Psoas muscle (tissue), 8 donors: ENCODE data around the gene RPL19. TPM values are rescaled to one million over a fixed set of nuclear protein-coding genes. Genes with fewer than 3 reads are reported as not detected.
"Not testable (repeated sequence)": the region's sequence is repeated elsewhere in the genome, so short reads cannot be mapped to it uniquely, and the experiment has no call there.

Experiments used
- ATAC-seq, 4 donors: fragments of 200-7000 bp; cut with Tn5 transposase; one replicate each; pipeline ENCODE4 v1.9.1; 2020; ENCODE audit warnings: moderate library complexity in 3 of 4, mild to moderate bottlenecking in 2 of 4
- DNase-seq, 2 donors: peaks; one replicate each; pipeline ENCODE4 v3.0.0-alpha.2; 2020
- H3K27ac ChIP-seq: fragments of 200-600 bp; one replicate; pipeline ENCODE4 v1.8.0; 2022
- H3K27me3 ChIP-seq, 3 donors: fragments of 200-600 bp in 1 of 3; one replicate each; pipeline versions ENCODE4 v1.6.1 to v1.8.0; 2013 to 2022; ENCODE audit warnings: low read length in 2 of 3, mild to moderate bottlenecking in 2 of 3, moderate library complexity in 1 of 3; ENCODE audit not compliant: insufficient read depth in 3 of 3
- H3K36me3 ChIP-seq, 2 donors: fragments of 200-600 bp in 1 of 2; one replicate each; pipeline versions ENCODE4 v1.6.1 to v1.8.0; 2013 to 2022; ENCODE audit warnings: low read depth in 1 of 2, mild to moderate bottlenecking in 1 of 2, moderate library complexity in 1 of 2; ENCODE audit not compliant: insufficient read depth in 1 of 2
- H3K4me1 ChIP-seq: fragments of 200-600 bp; one replicate; pipeline ENCODE4 v1.8.0; 2022
- H3K4me3 ChIP-seq: fragments of 200-600 bp; one replicate; pipeline ENCODE4 v1.8.0; 2022; ENCODE audit warnings: mild to moderate bottlenecking
- H3K9me3 ChIP-seq: fragments of 200-600 bp; one replicate; pipeline ENCODE4 v1.8.0; 2022
- WGBS, 3 donors: extraction: QIAGEN DNeasy Blood & Tissue Kit; methylation state at CpG; one replicate each; pipeline versions ENCODE4 v1.1.6 to v1.1.7; 2013; 5-methylcytosine and 5-hydroxymethylcytosine counted together
- intact Hi-C, 2 donors: fragments of 100-400 bp; cut with DNase I; formaldehyde crosslinking; loops; one replicate each; pipeline versions ENCODE4 v1.11.0 to v1.14.2; 2022
- polyA plus RNA-seq, 3 donors: library from polyadenylated mRNA; stranded (reverse); fragments of 200-250 nt; gene quantifications; one replicate each; pipeline ENCODE4 v1.2.3, GENCODE V29; 2013
- total RNA-seq, 4 donors: library from RNA; stranded (reverse); fragmentation: NEBNext Ultra II Directional in 2 of 4; extraction: Animal tissue kit (Norgen Biotek cat#: 25700) in 2 of 4; gene quantifications; one replicate each; pipeline versions ENCODE4 v1.2.1 to v1.2.4, GENCODE V29; 2021 to 2023
- TF ChIP-seq, protein P1 (sequence below): fragments of 200-600 bp; IDR thresholded peaks from one replicate; pipeline ENCODE4 v1.8.0; 2022; ENCODE audit warnings: antibody characterized with exemption
- donor health status: healthy with polysubstance abuse.
- donor health status: DM: no; HTN: no; CAD: no; lungs with moderate emphysema.
- donor health status: Bipolar disorder and iron deficiency.
- donor health status: healthy.
- donor health status: DM: yes; HTN: yes; CAD: no.
- donor health status: DM: no; HTN: no; CAD: no.
- donor health status: DM: no; HTN: no; CAD: no.
- donor health status: DM: yes; HTN: yes; CAD: no.

The RPL19 gene
- total and polyA plus RNA-seq, 7 donors, result 1,146 to 3,039 (median 1,520) TPM

DNA sequence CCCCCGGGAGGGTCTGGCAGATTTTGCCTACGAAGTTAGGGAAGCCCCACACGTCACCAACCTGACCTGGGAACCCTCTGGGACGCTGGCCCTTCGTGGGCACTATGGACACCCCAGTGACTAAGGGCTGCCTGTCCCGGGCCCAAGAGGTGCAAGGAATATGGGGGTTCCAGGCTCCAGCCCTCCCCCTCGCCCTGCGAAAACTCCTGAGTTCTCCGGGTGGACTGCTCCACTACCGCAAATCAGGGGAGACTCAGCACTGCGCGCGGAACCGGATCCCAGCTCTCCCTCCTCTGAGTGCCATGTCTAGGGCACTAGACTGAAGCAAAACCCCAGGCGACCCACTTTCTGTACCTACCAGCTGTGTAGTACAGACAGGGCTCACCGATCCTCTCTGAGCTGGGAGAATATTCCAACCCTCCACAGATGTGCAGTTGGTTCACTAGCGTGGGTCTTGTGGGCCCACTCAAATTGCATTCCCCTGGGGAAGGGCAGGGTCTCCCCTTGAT lies 34.2 kb upstream of the RPL19 start, which contains the start of gene ARL5C:
TSS of gene ARL5C (minus strand) at position 321 of the 509 bp plus-strand sequence. CDS start 401 bp downstream, outside the sequence.
- Histone ChIP-seq H3K9me3 (peaks cover 4% of the 10 kb centered on the region), H3K4me1 (peaks cover 9% of the 10 kb centered on the region), H3K36me3 (no peaks in the 10 kb centered on the region), H3K4me3 (peak within 1 kb of the TSS; percentile 65), H3K27ac (no peak within 1 kb of the TSS), H3K27me3 (no peaks in the 10 kb centered on the region)
- ATAC-seq (peak in 2 of 4 donors; percentile 5 to 18), DNase-seq (no peak)
- TF ChIP-seq, protein P1, sequence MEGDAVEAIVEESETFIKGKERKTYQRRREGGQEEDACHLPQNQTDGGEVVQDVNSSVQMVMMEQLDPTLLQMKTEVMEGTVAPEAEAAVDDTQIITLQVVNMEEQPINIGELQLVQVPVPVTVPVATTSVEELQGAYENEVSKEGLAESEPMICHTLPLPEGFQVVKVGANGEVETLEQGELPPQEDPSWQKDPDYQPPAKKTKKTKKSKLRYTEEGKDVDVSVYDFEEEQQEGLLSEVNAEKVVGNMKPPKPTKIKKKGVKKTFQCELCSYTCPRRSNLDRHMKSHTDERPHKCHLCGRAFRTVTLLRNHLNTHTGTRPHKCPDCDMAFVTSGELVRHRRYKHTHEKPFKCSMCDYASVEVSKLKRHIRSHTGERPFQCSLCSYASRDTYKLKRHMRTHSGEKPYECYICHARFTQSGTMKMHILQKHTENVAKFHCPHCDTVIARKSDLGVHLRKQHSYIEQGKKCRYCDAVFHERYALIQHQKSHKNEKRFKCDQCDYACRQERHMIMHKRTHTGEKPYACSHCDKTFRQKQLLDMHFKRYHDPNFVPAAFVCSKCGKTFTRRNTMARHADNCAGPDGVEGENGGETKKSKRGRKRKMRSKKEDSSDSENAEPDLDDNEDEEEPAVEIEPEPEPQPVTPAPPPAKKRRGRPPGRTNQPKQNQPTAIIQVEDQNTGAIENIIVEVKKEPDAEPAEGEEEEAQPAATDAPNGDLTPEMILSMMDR, result no peak
- 62 to 72% (median 64%) methylated on average over 17 of the region's 17 CpGs for WGBS, 3 donors
- intact Hi-C loops, result loop anchor here in 1 of 2 donors (10.0 kb wide), 1 partner anchor 69 kb away; no protein-coding TSS in a partner anchor

DNA sequence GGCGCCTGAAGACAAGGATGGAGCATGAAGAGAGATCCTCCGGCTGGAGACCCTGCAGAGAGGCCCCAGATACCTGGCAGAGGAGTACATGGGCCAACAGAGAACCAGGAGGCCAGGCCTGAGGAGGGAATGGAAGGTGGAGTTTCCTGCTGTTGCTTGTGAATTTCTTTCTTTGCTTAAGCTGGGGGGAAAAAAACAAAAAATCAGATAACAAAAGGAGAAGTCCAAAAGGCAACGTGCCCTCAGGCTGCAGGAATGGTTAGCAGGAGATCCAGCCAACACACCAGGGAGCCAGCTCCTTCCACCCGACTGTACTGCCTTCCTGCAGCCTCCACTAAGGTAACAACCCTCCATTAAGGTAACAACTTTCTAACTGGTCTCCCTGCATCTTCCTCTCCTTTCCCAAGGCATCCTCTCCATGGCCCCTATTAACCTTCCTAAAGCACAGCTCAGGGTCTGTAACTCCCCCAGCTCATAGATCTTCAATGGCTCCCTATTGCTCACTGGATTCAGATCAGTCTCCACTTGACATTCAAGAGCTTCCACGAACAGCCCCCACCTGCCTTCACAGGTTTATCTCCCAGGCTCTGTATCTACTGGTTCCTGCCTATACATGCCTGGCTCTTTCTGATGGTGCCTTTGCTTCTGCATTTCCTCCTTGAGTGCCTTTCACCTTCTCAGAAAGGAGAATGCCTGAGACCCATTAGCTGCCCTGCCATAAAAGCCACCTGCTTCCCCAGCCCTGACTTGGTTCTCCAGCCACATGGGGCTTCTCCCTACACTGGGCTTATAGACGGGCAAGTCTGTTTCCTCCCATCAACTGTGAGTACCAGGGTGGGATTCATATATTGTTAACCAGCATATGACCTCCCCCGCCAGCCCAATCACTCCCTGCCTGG lies 33.4 kb upstream of the RPL19 start:
- Histone ChIP-seq H3K9me3 (peaks cover 4% of the 10 kb centered on the region), H3K27ac (no peak overlapping the region), H3K36me3 (no peaks in the 10 kb centered on the region), H3K27me3 (no peaks in the 10 kb centered on the region), H3K4me3 (no peak overlapping the region), H3K4me1 (peaks cover 9% of the 10 kb centered on the region)
- 63 to 69% (median 69%) methylated on average over 7 of the region's 7 CpGs for WGBS, 3 donors
- DNase-seq (no peak), ATAC-seq (no peak)
- intact Hi-C loops, result loop anchor here in 1 of 2 donors (10.0 kb wide), 1 partner anchor 68 kb away; no protein-coding TSS in a partner anchor
- TF ChIP-seq, protein P1, result no peak

DNA sequence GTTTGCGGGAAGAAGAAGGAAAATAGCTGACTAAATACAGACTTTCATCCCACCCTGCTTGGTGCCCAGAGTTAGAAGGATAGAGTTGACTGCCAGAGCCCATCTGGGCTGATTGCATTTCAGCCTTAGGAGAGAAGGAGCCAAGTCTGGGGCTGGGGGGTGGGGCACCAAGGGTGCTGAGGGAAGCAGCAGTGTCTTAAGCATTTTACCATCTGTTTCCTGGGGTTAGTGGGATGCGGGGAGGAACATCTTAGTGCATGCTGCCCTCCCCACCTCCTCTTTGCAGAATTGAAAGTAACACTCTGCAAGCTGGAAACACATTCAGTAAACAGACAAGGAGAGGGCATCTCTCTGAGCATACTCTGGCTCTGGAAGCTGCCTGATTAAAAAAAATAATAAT lies 32.6 kb upstream of the RPL19 start:
- peaks cover 4% of the 10 kb centered on the region for H3K9me3 ChIP-seq
- H3K27me3 ChIP-seq, result no peaks in the 10 kb centered on the region
- WGBS, 3 donors, result 36 to 64% (median 36%) methylated on average over 2 of the region's 2 CpGs
- no peak overlapping the region for H3K27ac ChIP-seq
- no peak for ATAC-seq
- intact Hi-C loops, result loop anchor here in 1 of 2 donors (10.0 kb wide), 1 partner anchor 67 kb away; no protein-coding TSS in a partner anchor
- TF ChIP-seq, protein P1, result no peak
- no peaks in the 10 kb centered on the region for H3K36me3 ChIP-seq
- no peak overlapping the region for H3K4me3 ChIP-seq
- DNase-seq, result no peak
- peaks cover 9% of the 10 kb centered on the region for H3K4me1 ChIP-seq

DNA sequence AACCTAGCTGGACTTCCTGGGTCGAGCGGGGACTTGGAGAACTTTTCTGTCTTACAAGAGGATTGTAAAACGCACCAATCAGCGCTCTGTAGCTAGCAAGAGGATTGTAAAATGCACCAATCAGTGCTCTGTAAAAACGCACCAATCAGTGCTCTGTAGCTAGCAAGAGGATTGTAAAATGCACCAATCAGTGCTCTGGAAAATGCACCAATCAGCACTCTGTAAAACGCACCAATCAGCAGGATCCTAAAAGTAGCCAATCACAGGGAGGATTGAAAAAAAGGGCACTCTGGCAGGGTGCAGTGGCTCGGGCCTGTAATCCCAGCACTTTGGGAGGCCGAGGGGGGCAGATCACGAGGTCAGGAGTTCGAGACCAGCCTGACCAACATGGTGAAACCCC lies 31.6 kb upstream of the RPL19 start:
- H3K36me3 ChIP-seq, H3K27ac ChIP-seq, H3K27me3 ChIP-seq, H3K9me3 ChIP-seq, H3K4me3 ChIP-seq, H3K4me1 ChIP-seq, ATAC-seq, DNase-seq: not testable (repeated sequence)
- intact Hi-C loops, result loop anchor here in 1 of 2 donors (10.0 kb wide), 1 partner anchor 66 kb away; no protein-coding TSS in a partner anchor
- WGBS, 3 donors, result 93 to 96% (median 93%) methylated on average over 10 of the region's 10 CpGs

DNA sequence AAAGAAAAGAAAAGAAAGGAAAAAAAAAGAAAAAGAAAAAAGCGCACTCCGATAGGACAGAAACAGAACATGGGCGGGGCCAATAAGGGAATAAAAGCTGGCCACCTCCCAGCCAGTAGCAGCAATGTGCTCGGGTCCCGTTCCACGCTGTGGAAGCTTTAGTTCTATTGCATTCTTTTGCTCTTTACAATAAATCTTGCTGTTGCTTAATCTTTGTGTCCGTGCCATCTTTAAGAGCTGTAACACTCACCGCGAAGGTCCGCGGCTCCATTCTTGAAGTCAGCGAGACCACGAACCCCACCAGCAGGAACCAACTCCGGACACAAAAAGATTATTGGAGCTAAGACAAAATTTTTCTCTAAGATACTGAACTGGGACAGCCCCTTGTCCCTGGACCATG lies 31.0 kb upstream of the RPL19 start:
- peaks cover 4% of the 10 kb centered on the region for H3K9me3 ChIP-seq
- H3K4me1 ChIP-seq, result peaks cover 11% of the 10 kb centered on the region
- no peak overlapping the region for H3K27ac ChIP-seq
- DNase-seq (no peak), ATAC-seq (no peak)
- H3K4me3 ChIP-seq, result no peak overlapping the region
- H3K36me3 ChIP-seq, result no peaks in the 10 kb centered on the region
- whole genome bisulfite sequencing, 3 donors, result 82 to 89% (median 83%) methylated on average over 14 of the region's 14 CpGs
- intact Hi-C loops, result loop anchor here in 1 of 2 donors (10.0 kb wide), 1 partner anchor 66 kb away; no protein-coding TSS in a partner anchor
- TF ChIP-seq, protein P1, result no peak
- no peaks in the 10 kb centered on the region for H3K27me3 ChIP-seq
